Activated CD4-positive, alpha-beta T cell treated with anti-CD3 and anti-CD28 coated beads for 36 hours (primary cell): ENCODE measurements around the gene ZNF443. TPM values are rescaled to one million over a fixed set of nuclear protein-coding genes. Genes with fewer than 3 reads are reported as not detected.
"Not testable (repeated sequence)": the region's sequence is repeated elsewhere in the genome, so short reads cannot be mapped to it uniquely, and the experiment has no call there.

ENCODE experiments used
- ATAC-seq: fragments of 200-7000 bp; cut with Tn5 transposase; one replicate; pipeline ENCODE4 v1.10.0; 2021; ENCODE audit warnings: mild to moderate bottlenecking, moderate library complexity
- CTCF ChIA-PET: fragments of 350-600 bp; sonication (Branson Sonifier 250); formaldehyde crosslinking; loops from one replicate; lab custom pipeline; 2021; ENCODE audit warnings: antibody characterized with exemption; lab: Charles Lee
- POLR2A ChIA-PET: fragments of 350-600 bp; sonication (Branson Sonifier 250); formaldehyde crosslinking; loops from one replicate; lab custom pipeline; 2021; ENCODE audit warnings: antibody characterized with exemption, inconsistent platforms; lab: Charles Lee
- DNase-seq: peaks from one replicate; pipeline ENCODE4 v3.0.0-alpha.2; 2020
- H3K27ac Mint-ChIP-seq: one replicate; pipeline ENCODE4 v1.8.0; 2021; ENCODE audit warnings: mixed read lengths
- H3K27me3 Mint-ChIP-seq: one replicate; pipeline ENCODE4 v1.8.0; 2021; ENCODE audit warnings: mixed read lengths
- H3K36me3 Mint-ChIP-seq: one replicate; pipeline ENCODE4 v1.8.0; 2021; ENCODE audit warnings: low read depth, mixed read lengths
- H3K4me1 Mint-ChIP-seq: one replicate; pipeline ENCODE4 v1.8.0; 2021; ENCODE audit warnings: mixed read lengths
- H3K4me3 Mint-ChIP-seq: one replicate; pipeline ENCODE4 v1.8.0; 2021; ENCODE audit warnings: mild to moderate bottlenecking, moderate library complexity, mixed read lengths
- H3K9me3 Mint-ChIP-seq: one replicate; pipeline ENCODE4 v1.8.0; 2021; ENCODE audit warnings: low read depth, mixed read lengths
- intact Hi-C, 2 experiments: fragments of 100-400 bp; cut with DNase I in 1 of 2; cut with micrococcal nuclease in 1 of 2; formaldehyde crosslinking; loops; one replicate each; pipeline versions ENCODE4 v1.14.2 to v1.15.1; 2022 to 2024; cut with DNase I, micrococcal nuclease
- total RNA-seq, 2 experiments: library from RNA; stranded (reverse); gene quantifications; one replicate each; pipeline ENCODE4 v1.2.3, GENCODE V29; 2021

Gene ZNF443
- total RNA-seq, 2 experiments from 2014 or later: 3.4 to 4.0 TPM

DNA sequence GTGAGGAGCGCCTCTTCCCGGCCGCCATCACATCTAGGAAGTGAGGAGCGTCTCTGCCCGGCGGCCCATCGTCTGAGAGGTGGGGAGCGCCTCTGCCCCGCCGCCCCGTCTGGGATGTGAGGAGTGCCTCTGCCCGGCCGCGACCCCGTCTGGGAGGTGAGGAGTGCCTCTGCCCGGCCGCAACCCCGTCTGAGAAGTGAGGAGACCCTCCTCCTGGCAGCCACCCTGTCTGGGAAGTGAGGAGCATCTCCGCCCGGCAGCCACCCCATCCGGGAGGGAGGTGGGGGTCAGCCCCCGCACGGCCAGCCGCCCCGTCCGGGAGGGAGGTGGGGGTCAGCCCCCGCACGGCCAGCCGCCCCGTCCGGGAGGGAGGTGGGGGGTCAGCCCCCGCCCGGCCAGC is 26.8 kb upstream of the ZNF443 start:
- H3K27me3 Mint-ChIP-seq, H3K27ac Mint-ChIP-seq, POLR2A ChIA-PET, H3K4me1 Mint-ChIP-seq, CTCF ChIA-PET, DNase-seq, ATAC-seq, H3K4me3 Mint-ChIP-seq: not testable (repeated sequence)
- Mint-ChIP-seq H3K36me3 (peaks cover 58% of the 10 kb centered on the region), H3K9me3 (peaks cover 35% of the 10 kb centered on the region)
- intact Hi-C loops: loop anchor here in 1 of 2 experiments (10.0 kb wide), 1 partner anchor 57 kb away; no protein-coding TSS in a partner anchor

DNA sequence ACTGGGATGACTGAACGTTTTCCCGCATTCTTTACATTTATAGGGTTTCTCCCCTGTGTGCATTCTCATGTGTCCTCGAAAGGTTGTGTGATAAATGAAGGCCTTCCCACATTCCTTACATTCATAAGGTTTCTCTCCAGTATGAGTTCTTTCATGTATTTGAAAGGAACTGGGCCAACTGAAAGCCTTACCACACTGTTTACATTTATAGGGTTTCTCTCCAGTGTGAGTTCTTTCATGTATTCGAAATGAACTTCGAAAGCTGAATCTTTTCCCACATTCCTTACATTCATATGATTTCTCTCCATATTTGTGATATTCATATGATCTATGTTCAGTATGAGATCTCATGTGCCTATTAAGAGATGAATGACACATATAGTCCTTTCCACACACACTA is 24.4 kb upstream of the ZNF443 start:
- DNase-seq: no peak
- CTCF ChIA-PET: interaction anchor here (0.5 to 0.6 kb wide), 2 partner anchors 139 to 282 kb away, joined by 3 to 4 read pairs; no protein-coding TSS in a partner anchor
- H3K36me3 Mint-ChIP-seq: peaks cover 59% of the 10 kb centered on the region
- H3K4me1 Mint-ChIP-seq: no peaks in the 10 kb centered on the region
- intact Hi-C loops: loop anchor here in 1 of 2 experiments (10.0 kb wide), 1 partner anchor 60 kb away; no protein-coding TSS in a partner anchor
- H3K27ac Mint-ChIP-seq: no peak overlapping the region
- no peak overlapping the region for H3K4me3 Mint-ChIP-seq
- H3K27me3 Mint-ChIP-seq: no peaks in the 10 kb centered on the region
- peaks cover 42% of the 10 kb centered on the region for H3K9me3 Mint-ChIP-seq
- no peak for ATAC-seq
- POLR2A ChIA-PET: interaction anchor here (0.7 kb wide), 1 partner anchor 64 kb away, joined by 3 read pairs; the partner anchor contains the start of gene ZNF799

DNA sequence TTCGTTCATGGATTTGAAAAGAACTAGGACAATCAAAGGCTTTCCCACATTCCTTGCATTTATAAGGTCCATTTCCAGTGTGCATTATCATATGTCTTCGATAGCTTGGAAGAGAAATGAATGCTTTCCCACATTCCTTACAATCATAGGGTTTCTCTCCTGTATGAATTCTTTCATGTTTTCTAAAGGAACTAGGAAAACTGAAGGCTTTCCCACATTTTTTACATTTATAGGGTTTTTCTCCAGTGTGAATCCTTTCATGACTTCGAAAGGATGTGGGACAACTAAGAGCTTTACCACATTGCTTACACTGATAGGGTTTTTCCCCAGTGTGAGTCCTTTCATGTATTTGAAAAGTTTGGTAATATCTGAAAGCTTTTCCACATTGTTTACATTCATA is 23.9 kb upstream of the ZNF443 start:
- no peak overlapping the region for H3K4me3 Mint-ChIP-seq
- ATAC-seq: no peak
- no peaks in the 10 kb centered on the region for H3K4me1 Mint-ChIP-seq
- ChIA-PET POLR2A (no interaction called here), CTCF (interaction anchor here (0.5 to 0.6 kb wide), 2 partner anchors 139 to 282 kb away, joined by 3 to 4 read pairs; no protein-coding TSS in a partner anchor)
- no peaks in the 10 kb centered on the region for H3K27me3 Mint-ChIP-seq
- H3K27ac Mint-ChIP-seq: no peak overlapping the region
- peaks cover 57% of the 10 kb centered on the region for H3K36me3 Mint-ChIP-seq
- H3K9me3 Mint-ChIP-seq: peaks cover 37% of the 10 kb centered on the region
- intact Hi-C loops: loop anchor here (5.0 to 10.0 kb wide), 2 partner anchors 60 to 63 kb away; no protein-coding TSS in a partner anchor
- no peak for DNase-seq

DNA sequence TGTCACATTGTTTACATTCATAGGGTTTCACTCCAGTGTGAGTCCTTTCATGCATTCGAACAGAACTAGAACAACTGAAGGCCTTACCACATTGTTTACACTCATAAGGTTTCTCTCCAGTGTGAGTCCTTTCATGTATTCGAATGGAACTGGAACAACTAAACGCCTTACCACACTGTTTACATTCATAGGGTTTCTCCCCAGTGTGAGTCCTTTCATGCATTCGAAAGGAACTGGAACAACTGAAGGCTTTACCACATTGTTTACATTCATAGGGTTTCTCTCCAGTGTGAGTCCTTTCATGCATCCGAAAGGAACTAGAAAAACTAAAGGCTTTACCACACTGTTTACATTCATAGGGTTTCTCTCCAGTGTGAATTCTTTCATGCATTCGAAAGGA is 23.3 kb upstream of the ZNF443 start:
- intact Hi-C loops: loop anchor here (5.0 to 10.0 kb wide), 2 partner anchors 61 to 63 kb away; no protein-coding TSS in a partner anchor
- H3K4me1 Mint-ChIP-seq, H3K4me3 Mint-ChIP-seq, CTCF ChIA-PET, DNase-seq, ATAC-seq, H3K27ac Mint-ChIP-seq, H3K27me3 Mint-ChIP-seq, POLR2A ChIA-PET: not testable (repeated sequence)
- Mint-ChIP-seq H3K9me3 (peaks cover 43% of the 10 kb centered on the region), H3K36me3 (peaks cover 60% of the 10 kb centered on the region)

DNA sequence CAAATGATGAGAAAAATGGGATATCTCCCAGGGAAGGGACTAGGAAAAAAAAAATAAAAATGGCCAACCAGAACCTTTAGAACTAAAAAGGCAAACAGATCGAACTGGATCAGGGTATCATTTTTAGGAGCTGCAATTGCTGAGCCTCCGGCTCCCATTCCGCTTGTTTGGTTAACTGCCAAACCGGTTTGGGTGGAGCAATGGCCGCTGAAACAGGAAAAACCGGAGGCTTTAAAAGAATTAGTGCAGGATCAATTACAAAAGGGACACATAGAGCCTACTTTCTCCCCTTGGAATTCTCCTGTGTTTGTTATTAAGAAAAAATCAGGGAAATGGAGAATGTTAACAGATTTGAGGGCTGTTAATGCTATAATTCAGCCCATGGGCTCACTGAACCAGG is 12.7 kb upstream of the ZNF443 start:
- POLR2A ChIA-PET: no interaction called here
- Mint-ChIP-seq H3K36me3 (peaks cover 26% of the 10 kb centered on the region), H3K4me3 (no peak overlapping the region), H3K9me3 (peaks cover 23% of the 10 kb centered on the region), H3K27me3 (no peaks in the 10 kb centered on the region), H3K27ac (no peak overlapping the region), H3K4me1 (no peaks in the 10 kb centered on the region)
- DNase-seq (no peak), ATAC-seq (no peak)
- CTCF ChIA-PET: interaction anchor here (1.2 to 2.0 kb wide), 2 partner anchors 42 to 656 kb away, joined by 3 to 5 read pairs; no protein-coding TSS in a partner anchor
- intact Hi-C loops: loop anchor here in 1 of 2 experiments (10.0 kb wide), 1 partner anchor 249 kb away; no protein-coding TSS in a partner anchor

DNA sequence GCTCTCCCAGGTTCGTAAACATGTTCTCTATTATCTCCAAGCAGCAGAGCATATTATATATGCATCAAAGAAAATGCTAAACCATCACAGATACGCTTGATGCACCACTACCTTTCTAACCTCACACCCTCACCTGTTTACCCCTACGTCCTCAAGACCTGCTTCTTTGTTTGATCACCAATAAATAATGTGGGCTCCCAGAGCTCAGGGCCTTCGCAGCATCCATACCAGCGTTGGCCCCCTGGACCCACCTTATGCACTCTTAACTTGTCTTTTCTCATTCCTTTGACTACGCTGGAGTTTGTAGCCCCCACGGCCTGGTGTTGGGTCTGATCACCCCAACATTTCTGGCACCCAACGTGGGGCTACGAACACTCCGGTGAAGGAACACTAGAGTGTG is 10.0 kb upstream of the ZNF443 start:
- ChIA-PET CTCF (no interaction called here), POLR2A (no interaction called here)
- Mint-ChIP-seq H3K4me3 (no peak overlapping the region), H3K27ac (no peak overlapping the region), H3K4me1 (no peaks in the 10 kb centered on the region), H3K36me3 (peaks cover 17% of the 10 kb centered on the region), H3K9me3 (peaks cover 25% of the 10 kb centered on the region), H3K27me3 (no peaks in the 10 kb centered on the region)
- no peak for DNase-seq
- ATAC-seq: no peak
- intact Hi-C loops: loop anchor here in 1 of 2 experiments (10.0 kb wide), 1 partner anchor 246 kb away; no protein-coding TSS in a partner anchor

DNA sequence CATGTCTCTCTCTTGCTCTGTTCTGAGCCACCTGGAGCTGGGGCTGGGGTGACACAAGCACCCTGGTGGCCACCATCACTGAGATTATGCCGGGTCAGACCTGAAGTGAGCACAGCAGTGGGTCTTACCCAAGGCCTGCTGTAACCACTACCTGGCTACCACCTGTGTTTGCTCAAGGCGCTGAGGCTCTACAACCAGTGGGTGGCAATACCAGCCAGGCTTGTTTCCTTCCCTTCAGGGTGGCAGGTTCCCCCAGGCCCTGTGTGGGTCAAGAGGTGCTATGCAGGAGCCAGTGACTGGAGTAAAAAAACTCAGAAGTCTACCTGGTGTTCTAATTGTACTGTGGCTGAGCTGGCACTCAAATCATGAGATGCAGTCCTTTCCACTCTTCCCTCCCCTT is 8.0 kb upstream of the ZNF443 start:
- ChIA-PET CTCF (no interaction called here), POLR2A (no interaction called here)
- H3K4me3 Mint-ChIP-seq: no peak overlapping the region
- H3K9me3 Mint-ChIP-seq: peaks cover 30% of the 10 kb centered on the region
- no peak overlapping the region for H3K27ac Mint-ChIP-seq
- intact Hi-C loops: no loop called here
- no peak for DNase-seq
- no peak for ATAC-seq
- no peaks in the 10 kb centered on the region for H3K27me3 Mint-ChIP-seq
- peaks cover 15% of the 10 kb centered on the region for H3K36me3 Mint-ChIP-seq
- H3K4me1 Mint-ChIP-seq: no peaks in the 10 kb centered on the region

DNA sequence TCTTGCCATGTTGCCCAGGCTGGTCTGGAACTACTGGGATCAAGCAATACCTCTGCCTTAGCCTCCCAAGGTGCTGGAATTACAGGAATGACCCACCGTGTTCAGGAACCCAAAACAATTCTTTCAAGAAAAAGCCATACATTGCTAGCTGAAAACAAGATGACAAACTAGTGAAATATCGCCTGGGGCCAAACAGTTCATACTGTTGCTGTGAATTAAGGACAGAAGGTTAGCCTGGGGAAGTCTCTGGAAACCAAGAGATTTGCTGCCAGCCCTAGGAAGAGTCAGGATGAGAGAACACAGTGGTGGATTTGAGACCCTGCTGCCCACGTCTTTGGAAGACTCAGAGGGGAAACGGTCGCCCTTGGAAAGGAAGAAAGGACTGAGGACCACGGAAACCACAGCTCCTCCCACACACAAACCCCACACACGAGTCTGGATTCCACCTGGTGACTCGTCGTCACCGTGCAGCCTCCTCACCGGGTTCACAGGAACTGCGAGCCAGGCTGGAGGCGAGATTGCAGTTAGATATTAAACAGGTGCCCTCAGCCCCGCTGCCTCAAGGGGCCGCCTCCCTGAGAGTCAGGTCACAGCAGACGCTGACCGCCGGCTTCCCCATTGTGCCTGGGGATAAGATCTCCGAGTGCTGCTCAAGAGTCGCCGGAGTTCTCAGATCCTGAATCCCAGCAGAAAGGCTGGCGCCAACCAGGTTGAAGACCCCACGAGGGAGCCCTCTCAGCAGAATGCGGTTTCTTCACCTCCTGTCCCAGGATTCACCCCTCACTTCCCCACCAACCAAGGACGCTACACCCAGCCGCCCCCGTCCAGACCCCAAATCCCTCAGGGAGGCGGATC is 908 bp downstream of the ZNF443 start:
- ATAC-seq: peak; percentile 17

DNA sequence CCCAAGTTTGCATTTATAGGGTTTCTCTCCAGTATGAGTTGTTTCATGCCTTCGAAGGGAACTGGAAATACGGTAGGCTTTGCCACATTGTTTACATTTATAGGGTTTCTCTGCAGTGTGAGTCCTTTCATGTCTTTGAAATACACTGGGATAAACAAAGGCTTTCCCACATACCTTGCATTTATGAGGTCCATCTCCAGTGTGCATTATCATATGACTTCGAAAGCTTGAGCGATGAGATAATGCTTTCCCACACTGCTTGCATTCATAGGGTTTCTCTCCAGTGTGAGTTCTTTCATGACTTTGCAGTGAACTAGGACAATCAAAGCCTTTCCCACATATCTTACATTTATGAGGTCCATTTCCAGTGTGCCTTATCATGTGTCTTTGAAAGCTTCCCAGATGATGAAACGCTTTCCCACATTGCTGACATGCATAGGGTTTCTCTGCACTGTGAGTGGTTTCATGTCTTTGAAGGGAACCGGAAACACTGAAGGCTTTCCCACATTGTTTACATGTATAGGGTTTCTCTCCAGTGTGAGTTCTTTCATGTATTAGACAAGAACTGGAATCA is 10.0 kb downstream of the ZNF443 start:
- H3K27ac Mint-ChIP-seq, DNase-seq, H3K4me3 Mint-ChIP-seq, H3K4me1 Mint-ChIP-seq, intact Hi-C loops, POLR2A ChIA-PET, H3K27me3 Mint-ChIP-seq, CTCF ChIA-PET, ATAC-seq: not testable (repeated sequence)
- Mint-ChIP-seq H3K36me3 (peaks cover 66% of the 10 kb centered on the region), H3K9me3 (peaks cover 36% of the 10 kb centered on the region)

More for the DNA sequence above, 908 bp downstream of the ZNF443 start:
- peak; percentile 80 for DNase-seq
- POLR2A ChIA-PET, H3K9me3 Mint-ChIP-seq, H3K27me3 Mint-ChIP-seq, CTCF ChIA-PET: not testable (repeated sequence)
- H3K4me1 Mint-ChIP-seq: peaks cover 10% of the 10 kb centered on the region
- H3K36me3 Mint-ChIP-seq: peaks cover 15% of the 10 kb centered on the region
- H3K4me3 Mint-ChIP-seq: peak overlapping the region; percentile 99
- intact Hi-C loops: loop anchor here in 1 of 2 experiments (2.0 to 5.0 kb wide), 2 partner anchors 45 to 148 kb away; partner anchors contain the start of genes ZNF44 and ZNF709
- H3K27ac Mint-ChIP-seq: peak overlapping the region; percentile 79

DNA sequence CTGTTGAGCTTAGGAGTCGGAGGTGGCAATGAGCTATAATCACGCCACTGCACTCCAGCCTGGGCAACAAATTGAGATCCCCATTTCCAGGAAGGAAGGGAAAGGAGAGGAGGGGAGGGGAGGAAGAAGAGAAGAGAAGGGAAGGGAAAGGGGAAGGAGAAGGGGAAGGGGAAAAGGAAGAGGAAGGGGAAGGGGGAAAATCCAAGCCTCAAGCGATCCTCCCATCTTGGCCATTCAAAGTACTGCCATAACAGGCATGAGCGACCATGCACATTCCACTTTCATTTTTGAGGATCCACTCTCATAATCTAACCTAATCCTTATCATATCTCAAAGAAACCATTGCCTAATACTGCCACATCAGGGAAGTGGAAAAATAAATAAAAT is 14.9 kb downstream of the ZNF443 start:
- Mint-ChIP-seq H3K9me3 (peaks cover 30% of the 10 kb centered on the region), H3K4me3 (no peak overlapping the region), H3K4me1 (no peaks in the 10 kb centered on the region), H3K27me3 (no peaks in the 10 kb centered on the region), H3K36me3 (peaks cover 60% of the 10 kb centered on the region), H3K27ac (no peak overlapping the region)
- CTCF ChIA-PET: interaction anchor here (1.2 kb wide), 1 partner anchor 335 kb away, joined by 3 read pairs; no protein-coding TSS in a partner anchor
- intact Hi-C loops: loop anchor here in 1 of 2 experiments (2.0 kb wide), 1 partner anchor 37 kb away; no protein-coding TSS in a partner anchor
- DNase-seq (no peak), ATAC-seq (no peak)
- POLR2A ChIA-PET: no interaction called here

DNA sequence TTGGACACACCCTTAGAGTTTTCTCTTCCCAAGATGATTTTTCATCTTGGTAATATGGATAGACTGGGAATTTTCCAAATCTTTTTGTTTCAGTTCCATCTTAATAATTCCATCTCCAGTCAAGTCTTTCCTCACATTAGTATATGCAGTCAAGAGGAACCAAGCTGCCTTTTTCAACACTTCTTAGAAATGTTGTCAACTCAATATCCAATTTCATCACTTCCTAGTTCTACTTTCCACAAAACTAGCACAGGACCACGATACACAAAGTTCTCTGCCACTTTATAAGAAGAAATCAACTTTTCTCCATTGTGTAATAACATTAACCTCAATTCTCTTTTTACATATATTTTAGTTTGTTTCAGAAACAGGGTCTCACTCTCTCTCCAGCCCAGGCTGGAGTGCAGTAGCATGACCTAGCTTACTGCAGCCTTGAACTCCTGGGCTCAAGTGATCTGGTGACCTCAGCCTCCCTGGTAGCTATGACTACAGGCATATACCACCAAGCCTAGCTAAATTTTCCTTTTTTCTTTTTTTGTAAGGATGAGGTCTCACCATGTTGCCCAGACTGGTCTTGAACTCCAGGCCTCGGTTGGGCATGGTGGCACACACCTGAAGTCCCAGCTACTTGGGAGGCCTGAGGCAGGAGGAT is 15.5 kb downstream of the ZNF443 start:
- Mint-ChIP-seq H3K4me3 (no peak overlapping the region), H3K27me3 (no peaks in the 10 kb centered on the region), H3K36me3 (peaks cover 58% of the 10 kb centered on the region), H3K9me3 (peaks cover 25% of the 10 kb centered on the region), H3K27ac (no peak overlapping the region), H3K4me1 (no peaks in the 10 kb centered on the region)
- ChIA-PET CTCF (interaction anchor here (1.2 kb wide), 1 partner anchor 334 kb away, joined by 3 read pairs; no protein-coding TSS in a partner anchor), POLR2A (no interaction called here)
- no peak for DNase-seq
- ATAC-seq: no peak
- intact Hi-C loops: no loop called here
